ENCODE data around the gene CAMK1D.

DNA sequence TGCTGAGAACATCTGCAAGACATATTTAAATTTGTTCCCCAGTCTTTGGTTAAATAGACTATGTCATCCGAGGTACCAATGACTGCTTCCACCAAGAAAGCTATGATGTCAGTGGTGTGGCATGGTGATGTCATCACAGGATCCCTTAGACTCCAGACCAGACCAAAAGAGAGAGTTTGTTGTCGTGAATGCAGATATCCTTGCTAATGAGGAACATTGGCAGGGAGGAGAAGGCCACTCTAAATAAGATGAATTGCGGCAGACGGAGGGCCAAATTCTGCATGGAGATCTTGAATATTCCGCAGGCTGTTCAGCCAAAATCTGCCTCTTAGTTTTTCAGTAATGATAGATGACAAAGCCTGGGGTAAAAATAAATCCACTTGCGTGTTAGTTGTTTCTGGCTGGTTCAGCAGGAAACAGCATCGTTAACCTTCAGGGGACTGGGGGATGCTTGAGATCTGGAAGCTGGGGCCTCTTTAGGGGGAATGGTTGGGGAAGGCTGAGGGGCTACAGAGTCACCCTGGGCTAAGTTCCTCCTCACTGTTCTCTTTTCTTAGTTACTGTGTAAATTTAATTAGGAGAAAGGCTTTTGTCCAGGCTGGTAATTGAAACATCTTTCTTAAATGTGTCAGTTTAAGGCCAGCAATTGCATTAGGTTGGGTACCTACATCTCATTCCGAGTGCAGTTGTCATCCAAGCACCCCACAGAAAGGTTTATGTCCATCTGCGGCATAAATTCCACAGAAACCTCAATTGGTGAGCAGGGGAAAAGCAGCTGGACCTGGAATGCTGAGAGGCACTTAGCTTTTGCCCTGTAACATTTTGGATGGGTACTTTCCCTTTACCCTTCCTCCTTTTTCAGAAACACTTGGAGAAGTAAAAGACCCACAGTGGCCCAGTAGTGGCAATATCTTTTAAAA lies 11.6 kb upstream of the CAMK1D start:
- TF ChIP-seq JUNB (IDR thresholded peaks at IDR 0.05; ENCODE audit: unreplicated experiment) (no peak), REST (IDR thresholded peaks at IDR 0.05; ENCODE audit: unreplicated experiment) (no peak), EZH2phosphoT487 (IDR thresholded peaks at IDR 0.05; ENCODE audit: unreplicated experiment) (no peak), EZH2 (IDR thresholded peaks at IDR 0.05; ENCODE audit: low read depth, unreplicated experiment) (no peak), POLR2AphosphoS5 (IDR thresholded peaks at IDR 0.05; ENCODE audit: low read depth) (no peak), CREB1 (CRISPR knock-in tag; IDR thresholded peaks at IDR 0.05; ENCODE audit: low read depth) (peak; percentile 27; the same call in 1 of the 2 replicates), STAT1 (IDR thresholded peaks at IDR 0.05; ENCODE audit: unreplicated experiment) (no peak), ZNF331 (CRISPR knock-in tag; IDR thresholded peaks at IDR 0.05; ENCODE audit: low read depth) (no peak), NANOG (IDR thresholded peaks at IDR 0.05; ENCODE audit: borderline replicate concordance) (no peak), ZNF114 (CRISPR knock-in tag; IDR thresholded peaks at IDR 0.05) (no peak)
- TF ChIP-seq, protein P1, sequence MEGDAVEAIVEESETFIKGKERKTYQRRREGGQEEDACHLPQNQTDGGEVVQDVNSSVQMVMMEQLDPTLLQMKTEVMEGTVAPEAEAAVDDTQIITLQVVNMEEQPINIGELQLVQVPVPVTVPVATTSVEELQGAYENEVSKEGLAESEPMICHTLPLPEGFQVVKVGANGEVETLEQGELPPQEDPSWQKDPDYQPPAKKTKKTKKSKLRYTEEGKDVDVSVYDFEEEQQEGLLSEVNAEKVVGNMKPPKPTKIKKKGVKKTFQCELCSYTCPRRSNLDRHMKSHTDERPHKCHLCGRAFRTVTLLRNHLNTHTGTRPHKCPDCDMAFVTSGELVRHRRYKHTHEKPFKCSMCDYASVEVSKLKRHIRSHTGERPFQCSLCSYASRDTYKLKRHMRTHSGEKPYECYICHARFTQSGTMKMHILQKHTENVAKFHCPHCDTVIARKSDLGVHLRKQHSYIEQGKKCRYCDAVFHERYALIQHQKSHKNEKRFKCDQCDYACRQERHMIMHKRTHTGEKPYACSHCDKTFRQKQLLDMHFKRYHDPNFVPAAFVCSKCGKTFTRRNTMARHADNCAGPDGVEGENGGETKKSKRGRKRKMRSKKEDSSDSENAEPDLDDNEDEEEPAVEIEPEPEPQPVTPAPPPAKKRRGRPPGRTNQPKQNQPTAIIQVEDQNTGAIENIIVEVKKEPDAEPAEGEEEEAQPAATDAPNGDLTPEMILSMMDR (conservative IDR thresholded peaks at IDR 0.05; ENCODE audit: low read depth in 2 of 2) = no peak
- TF ChIP-seq, protein P2, sequence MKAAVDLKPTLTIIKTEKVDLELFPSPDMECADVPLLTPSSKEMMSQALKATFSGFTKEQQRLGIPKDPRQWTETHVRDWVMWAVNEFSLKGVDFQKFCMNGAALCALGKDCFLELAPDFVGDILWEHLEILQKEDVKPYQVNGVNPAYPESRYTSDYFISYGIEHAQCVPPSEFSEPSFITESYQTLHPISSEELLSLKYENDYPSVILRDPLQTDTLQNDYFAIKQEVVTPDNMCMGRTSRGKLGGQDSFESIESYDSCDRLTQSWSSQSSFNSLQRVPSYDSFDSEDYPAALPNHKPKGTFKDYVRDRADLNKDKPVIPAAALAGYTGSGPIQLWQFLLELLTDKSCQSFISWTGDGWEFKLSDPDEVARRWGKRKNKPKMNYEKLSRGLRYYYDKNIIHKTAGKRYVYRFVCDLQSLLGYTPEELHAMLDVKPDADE (IDR thresholded peaks at IDR 0.05) = no peak
- TF ChIP-seq, protein P3, sequence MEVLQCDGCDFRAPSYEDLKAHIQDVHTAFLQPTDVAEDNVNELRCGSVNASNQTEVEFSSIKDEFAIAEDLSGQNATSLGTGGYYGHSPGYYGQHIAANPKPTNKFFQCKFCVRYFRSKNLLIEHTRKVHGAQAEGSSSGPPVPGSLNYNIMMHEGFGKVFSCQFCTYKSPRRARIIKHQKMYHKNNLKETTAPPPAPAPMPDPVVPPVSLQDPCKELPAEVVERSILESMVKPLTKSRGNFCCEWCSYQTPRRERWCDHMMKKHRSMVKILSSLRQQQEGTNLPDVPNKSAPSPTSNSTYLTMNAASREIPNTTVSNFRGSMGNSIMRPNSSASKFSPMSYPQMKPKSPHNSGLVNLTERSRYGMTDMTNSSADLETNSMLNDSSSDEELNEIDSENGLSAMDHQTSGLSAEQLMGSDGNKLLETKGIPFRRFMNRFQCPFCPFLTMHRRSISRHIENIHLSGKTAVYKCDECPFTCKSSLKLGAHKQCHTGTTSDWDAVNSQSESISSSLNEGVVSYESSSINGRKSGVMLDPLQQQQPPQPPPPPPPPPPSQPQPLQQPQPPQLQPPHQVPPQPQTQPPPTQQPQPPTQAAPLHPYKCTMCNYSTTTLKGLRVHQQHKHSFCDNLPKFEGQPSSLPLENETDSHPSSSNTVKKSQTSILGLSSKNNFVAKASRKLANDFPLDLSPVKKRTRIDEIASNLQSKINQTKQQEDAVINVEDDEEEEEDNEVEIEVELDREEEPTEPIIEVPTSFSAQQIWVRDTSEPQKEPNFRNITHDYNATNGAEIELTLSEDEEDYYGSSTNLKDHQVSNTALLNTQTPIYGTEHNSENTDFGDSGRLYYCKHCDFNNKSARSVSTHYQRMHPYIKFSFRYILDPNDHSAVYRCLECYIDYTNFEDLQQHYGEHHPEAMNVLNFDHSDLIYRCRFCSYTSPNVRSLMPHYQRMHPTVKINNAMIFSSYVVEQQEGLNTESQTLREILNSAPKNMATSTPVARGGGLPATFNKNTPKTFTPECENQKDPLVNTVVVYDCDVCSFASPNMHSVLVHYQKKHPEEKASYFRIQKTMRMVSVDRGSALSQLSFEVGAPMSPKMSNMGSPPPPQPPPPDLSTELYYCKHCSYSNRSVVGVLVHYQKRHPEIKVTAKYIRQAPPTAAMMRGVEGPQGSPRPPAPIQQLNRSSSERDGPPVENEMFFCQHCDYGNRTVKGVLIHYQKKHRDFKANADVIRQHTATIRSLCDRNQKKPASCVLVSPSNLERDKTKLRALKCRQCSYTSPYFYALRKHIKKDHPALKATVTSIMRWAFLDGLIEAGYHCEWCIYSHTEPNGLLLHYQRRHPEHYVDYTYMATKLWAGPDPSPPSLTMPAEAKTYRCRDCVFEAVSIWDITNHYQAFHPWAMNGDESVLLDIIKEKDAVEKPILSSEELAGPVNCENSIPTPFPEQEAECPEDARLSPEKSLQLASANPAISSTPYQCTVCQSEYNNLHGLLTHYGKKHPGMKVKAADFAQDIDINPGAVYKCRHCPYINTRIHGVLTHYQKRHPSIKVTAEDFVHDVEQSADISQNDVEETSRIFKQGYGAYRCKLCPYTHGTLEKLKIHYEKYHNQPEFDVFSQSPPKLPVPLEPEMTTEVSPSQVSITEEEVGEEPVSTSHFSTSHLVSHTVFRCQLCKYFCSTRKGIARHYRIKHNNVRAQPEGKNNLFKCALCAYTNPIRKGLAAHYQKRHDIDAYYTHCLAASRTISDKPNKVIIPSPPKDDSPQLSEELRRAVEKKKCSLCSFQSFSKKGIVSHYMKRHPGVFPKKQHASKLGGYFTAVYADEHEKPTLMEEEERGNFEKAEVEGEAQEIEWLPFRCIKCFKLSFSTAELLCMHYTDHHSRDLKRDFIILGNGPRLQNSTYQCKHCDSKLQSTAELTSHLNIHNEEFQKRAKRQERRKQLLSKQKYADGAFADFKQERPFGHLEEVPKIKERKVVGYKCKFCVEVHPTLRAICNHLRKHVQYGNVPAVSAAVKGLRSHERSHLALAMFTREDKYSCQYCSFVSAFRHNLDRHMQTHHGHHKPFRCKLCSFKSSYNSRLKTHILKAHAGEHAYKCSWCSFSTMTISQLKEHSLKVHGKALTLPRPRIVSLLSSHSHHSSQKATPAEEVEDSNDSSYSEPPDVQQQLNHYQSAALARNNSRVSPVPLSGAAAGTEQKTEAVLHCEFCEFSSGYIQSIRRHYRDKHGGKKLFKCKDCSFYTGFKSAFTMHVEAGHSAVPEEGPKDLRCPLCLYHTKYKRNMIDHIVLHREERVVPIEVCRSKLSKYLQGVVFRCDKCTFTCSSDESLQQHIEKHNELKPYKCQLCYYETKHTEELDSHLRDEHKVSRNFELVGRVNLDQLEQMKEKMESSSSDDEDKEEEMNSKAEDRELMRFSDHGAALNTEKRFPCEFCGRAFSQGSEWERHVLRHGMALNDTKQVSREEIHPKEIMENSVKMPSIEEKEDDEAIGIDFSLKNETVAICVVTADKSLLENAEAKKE (CRISPR knock-in tag; IDR thresholded peaks at IDR 0.05) = no peak
